ENCODE results near the gene TSSK2.
"Not testable (repeated sequence)": the region's sequence is repeated elsewhere in the genome, so short reads cannot be mapped to it uniquely, and the experiment has no call there.

TSSK2 gene

DNA sequence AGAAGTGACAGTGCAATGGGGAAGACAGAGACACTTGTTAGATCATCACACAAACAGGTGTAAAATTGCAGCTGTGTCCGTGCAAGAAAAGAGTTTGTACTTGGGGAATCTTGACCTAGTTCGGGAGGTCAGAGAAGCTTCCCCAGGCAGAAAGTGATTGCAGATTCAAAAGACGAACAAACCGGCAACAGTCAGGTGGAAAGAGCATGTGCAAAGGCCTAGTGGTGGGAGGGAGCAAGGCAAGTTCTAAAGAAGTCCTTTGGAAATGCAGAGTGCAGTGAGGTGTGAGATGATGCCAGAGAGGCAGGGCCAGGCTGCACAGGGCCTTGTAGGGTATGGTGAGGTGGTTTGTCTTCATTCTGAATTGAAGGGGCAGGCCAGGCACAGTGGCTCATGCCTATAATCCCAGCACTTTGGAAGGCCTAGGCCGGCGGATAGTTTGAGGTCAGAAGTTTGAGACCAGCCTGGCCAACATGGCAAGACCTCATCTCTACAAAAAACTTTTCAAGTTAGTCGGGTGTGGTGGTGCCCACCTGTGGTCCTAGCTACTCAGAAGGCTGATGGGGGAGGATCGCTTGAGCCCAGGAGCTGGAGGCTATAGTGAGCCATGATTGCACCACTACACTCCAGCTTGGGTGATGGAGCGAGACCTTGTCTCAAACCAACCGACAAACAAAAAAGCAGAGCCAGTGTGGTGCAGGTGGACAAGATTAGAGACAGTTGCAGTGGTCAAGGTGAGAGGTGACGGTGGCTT lies 15.3 kb downstream of the TSSK2 start:
- DNase-seq, result no peak

- DNase-seq, result no peak
These were observed 16.2 kb downstream of the TSSK2 start for GRCh38 chr22:19147195-19147780.

DNA sequence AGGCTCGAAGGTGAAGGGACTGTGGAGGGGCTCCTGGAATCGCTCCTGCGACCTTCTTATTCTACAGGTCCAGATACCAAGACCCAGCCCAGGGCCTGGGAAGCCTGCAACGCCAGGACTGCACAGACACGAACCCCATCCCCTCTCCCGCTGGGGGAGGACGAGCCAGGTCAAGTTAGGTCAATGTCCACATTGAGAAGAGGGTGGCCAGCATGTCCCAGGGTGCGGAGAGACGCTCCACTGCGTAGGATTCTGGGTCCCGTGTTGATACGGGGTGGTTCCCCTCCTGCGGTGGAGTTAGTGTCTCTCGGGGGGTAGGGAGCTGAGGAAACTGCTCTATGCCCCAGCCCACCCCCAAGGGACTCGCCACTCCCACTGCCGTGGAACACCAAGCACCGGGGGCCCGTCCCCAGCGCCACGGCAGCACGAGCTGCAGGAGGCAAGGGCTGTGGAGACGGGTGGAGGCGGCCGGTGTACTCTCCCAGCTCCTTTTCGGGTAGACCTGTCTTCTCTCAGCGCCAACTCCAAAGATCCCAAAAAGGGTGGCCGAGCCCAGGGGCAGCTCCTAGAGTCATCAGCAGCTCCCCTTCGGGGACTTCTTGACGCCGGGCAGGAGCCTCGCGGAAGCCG lies 17.4 kb downstream of the TSSK2 start:
- no peak for DNase-seq

- DNase-seq, result no peak
These were observed 18.2 kb downstream of the TSSK2 start for GRCh38 chr22:19149047-19149883.

DNA sequence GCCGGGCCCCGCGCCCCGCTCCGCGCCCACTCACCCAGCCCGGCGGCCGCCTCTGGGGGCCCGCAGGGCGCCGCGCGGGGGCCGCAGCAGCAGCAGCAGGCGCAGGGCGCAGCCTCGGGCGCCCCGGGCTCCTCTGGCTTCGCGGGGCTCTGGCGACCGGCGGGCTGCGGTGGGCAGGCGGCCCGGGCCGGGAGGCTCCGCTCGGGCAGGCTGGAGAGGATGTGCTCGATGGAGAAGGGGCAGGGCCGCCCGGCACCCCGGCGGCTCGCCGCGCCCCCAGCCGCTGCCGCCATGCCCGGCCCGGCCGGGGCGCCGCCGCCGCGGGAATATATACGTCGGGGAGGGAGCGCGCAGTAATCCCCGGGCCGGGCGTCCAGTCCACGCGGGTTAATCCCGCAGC lies 18.9 kb downstream of the TSSK2 start, which contains the start of gene GSC2:
Gene GSC2, minus strand, starts transcription at position 302 of the 400 bp plus-strand sequence. Its CDS starts 9 bp downstream, at position 293.
- DNase-seq, result no peak

DNA sequence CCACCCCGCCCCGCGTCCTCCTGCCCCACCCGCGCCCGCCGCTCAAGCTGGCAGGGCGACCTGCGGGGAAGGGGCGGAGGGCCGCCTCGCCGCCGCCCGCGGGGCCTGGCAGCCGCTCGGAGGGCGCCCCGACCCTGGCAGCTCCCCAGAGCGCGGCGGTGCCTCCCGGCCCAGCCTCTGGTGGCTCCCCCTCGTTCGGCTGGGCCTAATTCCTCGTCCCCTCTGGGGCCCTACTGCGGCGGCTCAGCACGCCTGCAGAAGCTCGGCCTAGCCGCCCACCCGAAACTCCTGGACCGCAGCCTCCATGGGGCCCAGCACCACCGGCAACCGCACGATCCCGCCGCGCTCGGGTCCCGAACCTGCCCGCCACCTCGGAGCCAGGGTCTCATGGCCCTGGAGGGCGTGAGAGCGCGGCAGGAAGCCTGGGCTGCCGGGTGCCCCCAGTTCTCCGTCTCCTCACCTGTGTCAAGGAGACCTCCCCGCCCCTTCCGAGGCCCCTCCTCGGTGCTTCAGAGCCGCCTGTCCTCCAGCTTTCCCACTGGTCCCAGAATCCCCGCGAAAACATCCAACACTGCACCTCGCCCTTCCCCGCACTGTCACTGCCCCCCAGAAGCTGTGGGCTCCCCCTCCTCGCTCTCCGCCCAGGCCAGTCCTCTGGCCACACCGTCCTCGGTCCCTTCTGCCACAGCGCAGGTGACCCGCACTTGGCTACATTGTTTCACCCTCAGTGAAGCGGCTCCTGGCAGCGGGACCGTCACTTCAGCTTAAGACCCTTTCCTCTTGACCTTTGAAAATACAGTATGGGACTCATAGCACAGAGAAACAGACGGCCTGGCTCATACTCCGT lies 19.6 kb downstream of the TSSK2 start:
- DNase-seq, result no peak

GRCh38 chr22:19151329-19152191 lies 20.5 kb downstream of the TSSK2 start:
- DNase-seq, result no peak

- no peak for DNase-seq
These were observed 22.1 kb downstream of the TSSK2 start for GRCh38 chr22:19152942-19153883.

DNA sequence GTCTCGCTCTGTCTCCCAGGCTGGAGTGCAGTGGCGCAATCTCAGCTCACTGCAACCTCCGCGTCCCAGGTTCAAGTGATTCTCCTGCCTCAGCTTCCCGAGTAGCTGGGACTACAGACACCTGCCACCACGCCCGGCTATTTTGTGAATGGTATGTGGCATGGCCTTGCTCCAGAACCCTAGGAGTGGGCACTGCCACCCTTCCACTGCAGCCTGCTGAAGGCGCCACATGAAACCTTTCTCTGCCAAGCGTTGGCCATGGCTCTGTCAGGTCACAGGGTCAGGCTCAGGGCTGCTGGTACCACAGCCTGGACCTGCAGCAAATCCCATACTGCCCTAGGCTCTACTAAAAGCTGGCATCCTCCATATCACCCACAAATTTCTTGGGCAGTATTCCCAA lies 25.0 kb downstream of the TSSK2 start:
- DNase-seq, result not testable (repeated sequence)

DNA sequence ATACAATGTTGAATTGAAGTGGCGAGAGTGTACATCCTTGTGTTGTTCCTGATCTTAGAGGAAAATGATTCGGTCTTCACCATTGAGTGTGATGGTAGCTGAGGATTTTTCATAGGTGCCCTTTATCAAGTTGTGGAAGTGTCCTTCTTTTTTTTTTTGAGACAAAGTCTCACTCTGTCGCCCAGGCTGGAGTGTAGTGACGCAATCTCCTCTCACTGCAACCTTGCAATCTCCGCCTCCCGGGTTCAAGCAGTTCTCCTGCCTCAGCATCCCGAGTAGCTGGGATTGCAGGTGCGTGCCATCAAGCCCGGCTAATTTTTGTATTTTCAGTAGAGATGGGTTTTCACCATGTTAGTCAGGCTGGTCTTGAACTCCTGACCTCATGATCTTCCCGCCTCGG lies 27.5 kb downstream of the TSSK2 start:
- DNase-seq, result not testable (repeated sequence)

DNA sequence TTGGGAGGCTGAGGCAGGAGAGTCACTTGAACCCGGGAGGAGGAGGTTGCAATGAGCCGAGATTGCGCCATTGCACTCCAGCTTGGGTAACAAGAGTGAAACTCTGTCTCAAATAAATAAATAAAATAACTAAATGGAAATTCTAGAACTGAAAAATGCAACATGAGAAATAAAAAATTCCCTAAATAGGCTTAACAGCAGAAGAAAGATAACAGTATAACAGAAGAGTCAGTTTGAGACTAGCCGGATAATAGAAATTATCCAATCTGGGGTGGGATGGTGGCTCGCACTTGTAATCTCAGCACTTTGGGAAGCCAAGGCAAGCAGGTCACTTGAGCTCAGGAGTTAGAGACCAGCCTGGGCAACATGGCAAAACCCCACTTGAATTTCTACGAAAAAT lies 33.3 kb downstream of the TSSK2 start:
- DNase-seq, result no peak

GRCh38 chr22:19166421-19166820 lies 35.3 kb downstream of the TSSK2 start:
- DNase-seq, result no peak

DNA sequence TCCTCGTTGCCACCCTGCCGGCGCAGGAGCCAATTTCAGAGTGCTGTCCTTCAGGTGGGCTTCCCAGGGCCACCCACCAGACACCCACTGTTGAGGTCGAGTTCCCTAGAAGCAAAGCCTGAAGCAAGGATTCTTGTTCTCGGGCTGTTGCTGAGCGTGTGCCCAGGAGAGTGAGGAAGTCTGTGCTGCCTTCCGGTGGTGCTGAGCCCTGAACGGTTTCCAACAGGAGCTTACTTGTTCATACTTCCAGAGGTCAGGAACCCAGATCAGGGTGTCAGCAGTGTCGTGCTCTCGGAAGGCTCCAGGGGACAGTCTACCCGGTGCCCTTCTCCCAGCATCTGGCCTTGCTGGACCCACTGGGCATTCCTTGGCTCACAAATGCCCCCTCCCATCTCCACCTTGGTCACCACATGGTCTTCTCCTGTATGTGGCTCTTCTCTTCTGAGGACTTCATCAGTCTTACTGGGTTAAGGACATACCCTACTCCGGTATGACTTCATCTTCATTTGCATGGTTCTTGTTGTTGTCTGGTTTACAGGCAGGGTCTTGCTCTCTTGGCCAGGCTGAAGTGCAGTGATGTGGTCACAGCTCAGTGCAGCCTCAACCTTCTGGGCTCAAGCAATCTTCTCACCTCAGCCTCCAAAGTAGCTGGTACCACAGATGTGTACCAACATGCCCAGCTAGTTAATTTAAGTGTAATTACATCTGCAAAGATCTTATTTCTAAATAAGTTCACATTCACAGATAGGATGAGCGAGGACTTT lies 36.2 kb downstream of the TSSK2 start:
- DNase-seq, result no peak

GRCh38 chr22:19168088-19168890 lies 37.2 kb downstream of the TSSK2 start:
- DNase-seq, result no peak

GRCh38 chr22:19169002-19169946 lies 38.2 kb downstream of the TSSK2 start:
- DNase-seq, result no peak

DNA sequence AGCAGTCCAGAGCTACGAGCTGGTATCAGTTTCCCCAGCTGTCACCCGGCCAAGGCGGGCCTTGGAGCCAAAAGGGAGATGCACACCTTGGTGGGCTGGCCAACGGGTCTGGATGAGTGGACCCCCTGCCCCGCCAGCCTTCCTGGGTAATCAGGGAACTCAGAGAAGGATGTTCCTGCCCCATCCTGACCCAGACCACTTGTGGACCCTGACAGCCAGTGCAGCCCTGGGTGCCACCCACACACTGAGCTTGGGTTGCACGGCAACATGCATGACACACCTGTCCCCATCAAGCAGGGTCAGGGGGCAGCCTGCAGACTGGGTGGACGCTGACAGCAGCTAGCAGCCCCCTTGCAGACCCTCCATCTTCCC lies 38.8 kb downstream of the TSSK2 start:
- DNase-seq, result no peak

All from NCI-H446 (cell line).